Measurements from ENCODE around the gene NFATC1. TPM values are rescaled to one million over a fixed set of nuclear protein-coding genes. Genes with fewer than 3 reads are reported as not detected.

NFATC1 gene
- polyA plus RNA-seq, 1 of the 3 experiments (the other 2 are of a cell fraction), result 0.02 TPM

DNA sequence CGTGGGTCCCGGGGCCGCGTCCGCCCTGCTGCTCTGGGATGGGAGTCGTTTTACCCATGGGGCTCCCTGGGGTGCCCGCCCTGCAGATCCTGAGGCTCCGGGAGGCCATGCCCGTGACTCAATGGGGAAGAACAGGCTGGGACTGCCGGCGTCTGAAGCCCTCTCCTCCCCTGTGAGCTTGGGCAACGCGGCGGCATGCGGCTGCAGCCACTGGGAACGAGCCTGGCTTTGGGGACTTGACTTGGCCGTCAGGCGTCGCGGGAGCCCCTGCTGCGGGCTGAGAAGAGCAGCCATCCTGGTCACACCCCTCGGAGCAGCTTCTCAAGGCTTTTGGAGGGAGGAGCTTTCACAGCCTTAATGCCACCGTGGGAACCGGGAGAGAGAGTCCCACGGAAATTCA lies 157.0 kb downstream of the NFATC1 start:
- CTCF ChIA-PET, result no interaction called here
- H3K4me1 ChIP-seq (ENCODE audit: control insufficient read depth in 1 of 2, insufficient read depth in 2 of 2, low read depth in 1 of 2, low read length in 1 of 2), result no peaks in the 10 kb centered on the region

More for the DNA sequence above, 157.0 kb downstream of the NFATC1 start:
- 0% methylated on average over 4 of the region's 25 CpGs for WGBS (ENCODE audit: low lambda C conversion rate)
- Histone ChIP-seq H3K9ac (no peak overlapping the region), H3K4me2 (no peak overlapping the region), H2AFZ (ENCODE audit: low read depth) (no peak overlapping the region), H3F3A (replicated peaks; ENCODE audit: insufficient read depth) (no peaks in the 10 kb centered on the region), H3K9me3 (no peaks in the 10 kb centered on the region), H3K79me2 (ENCODE audit: insufficient read depth) (no peaks in the 10 kb centered on the region), H3K9me2 (no peaks in the 10 kb centered on the region), H3K4me3 (ENCODE audit: low read depth in 2 of 2, low read length in 1 of 2) (no peak overlapping the region), H3K36me3 (replicated peaks in 1 of 2; ENCODE audit: control insufficient read depth in 1 of 2, insufficient read depth in 2 of 2, low read length in 1 of 2) (no peaks in the 10 kb centered on the region), H3K27me3 (ENCODE audit: insufficient read depth) (peaks cover 65% of the 10 kb centered on the region), H4K20me1 (ENCODE audit: insufficient read depth) (no peaks in the 10 kb centered on the region), H3K27ac (ENCODE audit: low read depth in 2 of 2, low read length in 1 of 2) (no peak overlapping the region)
- POLR2A ChIA-PET, result no interaction called here
- no peak for DNase-seq
- TF ChIP-seq NFIC (IDR thresholded peaks at IDR 0.05; ENCODE audit: borderline replicate concordance), result no peak
- TF ChIP-seq, protein P1, sequence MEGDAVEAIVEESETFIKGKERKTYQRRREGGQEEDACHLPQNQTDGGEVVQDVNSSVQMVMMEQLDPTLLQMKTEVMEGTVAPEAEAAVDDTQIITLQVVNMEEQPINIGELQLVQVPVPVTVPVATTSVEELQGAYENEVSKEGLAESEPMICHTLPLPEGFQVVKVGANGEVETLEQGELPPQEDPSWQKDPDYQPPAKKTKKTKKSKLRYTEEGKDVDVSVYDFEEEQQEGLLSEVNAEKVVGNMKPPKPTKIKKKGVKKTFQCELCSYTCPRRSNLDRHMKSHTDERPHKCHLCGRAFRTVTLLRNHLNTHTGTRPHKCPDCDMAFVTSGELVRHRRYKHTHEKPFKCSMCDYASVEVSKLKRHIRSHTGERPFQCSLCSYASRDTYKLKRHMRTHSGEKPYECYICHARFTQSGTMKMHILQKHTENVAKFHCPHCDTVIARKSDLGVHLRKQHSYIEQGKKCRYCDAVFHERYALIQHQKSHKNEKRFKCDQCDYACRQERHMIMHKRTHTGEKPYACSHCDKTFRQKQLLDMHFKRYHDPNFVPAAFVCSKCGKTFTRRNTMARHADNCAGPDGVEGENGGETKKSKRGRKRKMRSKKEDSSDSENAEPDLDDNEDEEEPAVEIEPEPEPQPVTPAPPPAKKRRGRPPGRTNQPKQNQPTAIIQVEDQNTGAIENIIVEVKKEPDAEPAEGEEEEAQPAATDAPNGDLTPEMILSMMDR (IDR thresholded peaks at IDR 0.05), result no peak
- no peak for TF ChIP-seq POLR2AphosphoS5 (IDR thresholded peaks at IDR 0.05; ENCODE audit: low read depth, low read length)
- no peak for TF ChIP-seq MEF2A (IDR thresholded peaks at IDR 0.05; ENCODE audit: borderline replicate concordance, low read depth)
- no peak for TF ChIP-seq JUND (IDR thresholded peaks at IDR 0.05)
- no peak for TF ChIP-seq CHD2 (IDR thresholded peaks at IDR 0.05; ENCODE audit: low read length, partially characterized antibody)
- no peak for TF ChIP-seq FOSL2 (IDR thresholded peaks at IDR 0.05; ENCODE audit: borderline replicate concordance, low read depth)
- TF ChIP-seq RXRA (IDR thresholded peaks at IDR 0.05; ENCODE audit: borderline replicate concordance, low read depth), result no peak
- TF ChIP-seq, protein P2, sequence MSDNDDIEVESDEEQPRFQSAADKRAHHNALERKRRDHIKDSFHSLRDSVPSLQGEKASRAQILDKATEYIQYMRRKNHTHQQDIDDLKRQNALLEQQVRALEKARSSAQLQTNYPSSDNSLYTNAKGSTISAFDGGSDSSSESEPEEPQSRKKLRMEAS (IDR thresholded peaks at IDR 0.05; ENCODE audit: low read depth), result no peak
- TF ChIP-seq, protein P3, sequence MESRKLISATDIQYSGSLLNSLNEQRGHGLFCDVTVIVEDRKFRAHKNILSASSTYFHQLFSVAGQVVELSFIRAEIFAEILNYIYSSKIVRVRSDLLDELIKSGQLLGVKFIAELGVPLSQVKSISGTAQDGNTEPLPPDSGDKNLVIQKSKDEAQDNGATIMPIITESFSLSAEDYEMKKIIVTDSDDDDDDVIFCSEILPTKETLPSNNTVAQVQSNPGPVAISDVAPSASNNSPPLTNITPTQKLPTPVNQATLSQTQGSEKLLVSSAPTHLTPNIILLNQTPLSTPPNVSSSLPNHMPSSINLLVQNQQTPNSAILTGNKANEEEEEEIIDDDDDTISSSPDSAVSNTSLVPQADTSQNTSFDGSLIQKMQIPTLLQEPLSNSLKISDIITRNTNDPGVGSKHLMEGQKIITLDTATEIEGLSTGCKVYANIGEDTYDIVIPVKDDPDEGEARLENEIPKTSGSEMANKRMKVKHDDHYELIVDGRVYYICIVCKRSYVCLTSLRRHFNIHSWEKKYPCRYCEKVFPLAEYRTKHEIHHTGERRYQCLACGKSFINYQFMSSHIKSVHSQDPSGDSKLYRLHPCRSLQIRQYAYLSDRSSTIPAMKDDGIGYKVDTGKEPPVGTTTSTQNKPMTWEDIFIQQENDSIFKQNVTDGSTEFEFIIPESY (IDR thresholded peaks at IDR 0.05; ENCODE audit: borderline replicate concordance, low read depth), result no peak
- TF ChIP-seq, protein P4, sequence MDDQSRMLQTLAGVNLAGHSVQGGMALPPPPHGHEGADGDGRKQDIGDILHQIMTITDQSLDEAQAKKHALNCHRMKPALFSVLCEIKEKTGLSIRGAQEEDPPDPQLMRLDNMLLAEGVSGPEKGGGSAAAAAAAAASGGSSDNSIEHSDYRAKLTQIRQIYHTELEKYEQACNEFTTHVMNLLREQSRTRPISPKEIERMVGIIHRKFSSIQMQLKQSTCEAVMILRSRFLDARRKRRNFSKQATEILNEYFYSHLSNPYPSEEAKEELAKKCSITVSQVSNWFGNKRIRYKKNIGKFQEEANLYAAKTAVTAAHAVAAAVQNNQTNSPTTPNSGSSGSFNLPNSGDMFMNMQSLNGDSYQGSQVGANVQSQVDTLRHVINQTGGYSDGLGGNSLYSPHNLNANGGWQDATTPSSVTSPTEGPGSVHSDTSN (IDR thresholded peaks at IDR 0.05), result no peak
- TF ChIP-seq, protein P5, sequence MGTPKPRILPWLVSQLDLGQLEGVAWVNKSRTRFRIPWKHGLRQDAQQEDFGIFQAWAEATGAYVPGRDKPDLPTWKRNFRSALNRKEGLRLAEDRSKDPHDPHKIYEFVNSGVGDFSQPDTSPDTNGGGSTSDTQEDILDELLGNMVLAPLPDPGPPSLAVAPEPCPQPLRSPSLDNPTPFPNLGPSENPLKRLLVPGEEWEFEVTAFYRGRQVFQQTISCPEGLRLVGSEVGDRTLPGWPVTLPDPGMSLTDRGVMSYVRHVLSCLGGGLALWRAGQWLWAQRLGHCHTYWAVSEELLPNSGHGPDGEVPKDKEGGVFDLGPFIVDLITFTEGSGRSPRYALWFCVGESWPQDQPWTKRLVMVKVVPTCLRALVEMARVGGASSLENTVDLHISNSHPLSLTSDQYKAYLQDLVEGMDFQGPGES (IDR thresholded peaks at IDR 0.05; ENCODE audit: low read depth, low read length), result no peak
- TF ChIP-seq, protein P6, sequence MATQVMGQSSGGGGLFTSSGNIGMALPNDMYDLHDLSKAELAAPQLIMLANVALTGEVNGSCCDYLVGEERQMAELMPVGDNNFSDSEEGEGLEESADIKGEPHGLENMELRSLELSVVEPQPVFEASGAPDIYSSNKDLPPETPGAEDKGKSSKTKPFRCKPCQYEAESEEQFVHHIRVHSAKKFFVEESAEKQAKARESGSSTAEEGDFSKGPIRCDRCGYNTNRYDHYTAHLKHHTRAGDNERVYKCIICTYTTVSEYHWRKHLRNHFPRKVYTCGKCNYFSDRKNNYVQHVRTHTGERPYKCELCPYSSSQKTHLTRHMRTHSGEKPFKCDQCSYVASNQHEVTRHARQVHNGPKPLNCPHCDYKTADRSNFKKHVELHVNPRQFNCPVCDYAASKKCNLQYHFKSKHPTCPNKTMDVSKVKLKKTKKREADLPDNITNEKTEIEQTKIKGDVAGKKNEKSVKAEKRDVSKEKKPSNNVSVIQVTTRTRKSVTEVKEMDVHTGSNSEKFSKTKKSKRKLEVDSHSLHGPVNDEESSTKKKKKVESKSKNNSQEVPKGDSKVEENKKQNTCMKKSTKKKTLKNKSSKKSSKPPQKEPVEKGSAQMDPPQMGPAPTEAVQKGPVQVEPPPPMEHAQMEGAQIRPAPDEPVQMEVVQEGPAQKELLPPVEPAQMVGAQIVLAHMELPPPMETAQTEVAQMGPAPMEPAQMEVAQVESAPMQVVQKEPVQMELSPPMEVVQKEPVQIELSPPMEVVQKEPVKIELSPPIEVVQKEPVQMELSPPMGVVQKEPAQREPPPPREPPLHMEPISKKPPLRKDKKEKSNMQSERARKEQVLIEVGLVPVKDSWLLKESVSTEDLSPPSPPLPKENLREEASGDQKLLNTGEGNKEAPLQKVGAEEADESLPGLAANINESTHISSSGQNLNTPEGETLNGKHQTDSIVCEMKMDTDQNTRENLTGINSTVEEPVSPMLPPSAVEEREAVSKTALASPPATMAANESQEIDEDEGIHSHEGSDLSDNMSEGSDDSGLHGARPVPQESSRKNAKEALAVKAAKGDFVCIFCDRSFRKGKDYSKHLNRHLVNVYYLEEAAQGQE (IDR thresholded peaks at IDR 0.05; ENCODE audit: low read depth, low read length), result no peak
- no peak for TF ChIP-seq ELF1 (IDR thresholded peaks at IDR 0.05)
- no peak for TF ChIP-seq NRF1 (IDR thresholded peaks at IDR 0.05; ENCODE audit: low read depth, low read length)
- no peak for TF ChIP-seq SMC3 (IDR thresholded peaks at IDR 0.05; ENCODE audit: low read depth, low read length)
- TF ChIP-seq TCF12 (IDR thresholded peaks at IDR 0.05), result no peak
- no peak for TF ChIP-seq GABPA (IDR thresholded peaks at IDR 0.05; ENCODE audit: low read depth)
